Activated CD4-positive, alpha-beta T cell treated with anti-CD3 and anti-CD28 coated beads, Interleukin-2, amount 50 U/mL, for 24 hours (primary cell): ENCODE results near the gene CYP11A1.
A peak's percentile ranks its signal among the peaks of the same experiment; 100 is the strongest.

Experiments
- DNase-seq, 2 donors: peaks; one replicate each; pipeline ENCODE4 v3.0.0-alpha.2; 2020; ENCODE audit warnings: low read depth in 1 of 2, low spot score in 1 of 2

The CYP11A1 gene

DNA sequence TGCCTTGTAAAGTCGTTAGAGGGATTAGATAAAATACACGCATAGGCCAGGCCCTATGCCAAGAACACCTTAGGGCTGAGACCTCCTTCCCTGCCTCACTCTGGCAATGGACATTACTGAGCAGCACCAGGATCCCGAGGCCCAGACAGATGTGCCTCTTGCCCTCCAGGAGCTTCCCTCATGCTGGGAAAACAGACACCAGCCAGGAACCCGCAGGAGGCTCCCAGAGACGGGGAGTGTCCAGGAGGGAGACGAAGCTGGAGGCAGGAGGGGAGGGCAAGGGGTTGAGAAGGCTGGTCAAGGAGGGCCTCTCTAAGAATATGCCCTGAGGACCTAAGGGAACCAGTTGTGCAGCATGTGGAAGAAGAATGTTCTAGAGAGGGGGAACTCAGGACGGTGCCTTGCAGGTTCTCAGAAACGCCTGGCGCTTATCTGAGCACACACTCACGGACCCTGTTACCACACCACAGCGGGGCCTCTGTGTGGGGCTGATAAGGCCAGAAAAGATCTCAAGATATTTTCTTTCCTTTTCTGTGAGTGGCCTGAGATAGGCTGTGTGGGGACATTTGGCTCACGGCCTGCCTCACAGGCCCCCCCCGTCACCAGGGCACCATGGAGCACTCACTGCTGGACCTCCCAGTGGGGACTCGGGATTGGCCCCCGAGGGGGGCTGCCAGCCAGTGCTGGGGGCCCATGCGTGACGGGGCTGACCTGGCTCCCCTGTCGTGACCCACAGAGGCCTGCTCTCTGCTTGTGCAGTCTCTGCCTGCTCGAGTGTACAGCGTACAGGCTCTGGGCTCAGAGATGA is 22.0 kb upstream of the CYP11A1 start:
- no peak for DNase-seq

DNA sequence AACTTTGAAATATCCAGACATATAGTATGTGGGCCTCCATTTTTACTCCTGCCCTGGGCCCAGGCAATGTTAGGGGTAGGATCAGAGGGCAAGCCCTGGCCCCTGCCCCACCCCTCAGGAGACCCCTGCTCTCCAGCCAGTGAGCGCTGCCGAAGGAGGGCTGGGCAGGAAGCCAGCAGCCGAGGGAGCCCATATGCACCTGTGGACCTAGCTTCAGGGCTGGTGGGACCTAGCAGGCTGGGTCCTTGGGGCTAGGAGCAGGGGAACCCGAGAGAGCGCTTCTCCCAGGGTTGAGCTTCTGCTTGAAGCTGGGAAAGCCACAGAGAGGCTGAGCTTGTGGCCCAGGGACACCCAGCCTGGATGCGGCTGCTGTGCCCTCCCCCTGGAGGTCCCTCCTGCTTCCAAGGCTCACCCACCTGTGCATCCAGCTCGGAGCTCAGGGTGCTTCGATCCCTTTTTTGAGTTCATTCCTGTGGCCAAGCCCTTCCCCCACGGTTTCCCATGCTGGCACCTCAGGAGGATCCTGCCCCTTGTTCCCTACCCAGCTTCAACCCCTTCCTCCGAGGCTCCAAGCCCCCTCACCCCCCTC is 21.0 kb upstream of the CYP11A1 start:
- no peak for DNase-seq

DNA sequence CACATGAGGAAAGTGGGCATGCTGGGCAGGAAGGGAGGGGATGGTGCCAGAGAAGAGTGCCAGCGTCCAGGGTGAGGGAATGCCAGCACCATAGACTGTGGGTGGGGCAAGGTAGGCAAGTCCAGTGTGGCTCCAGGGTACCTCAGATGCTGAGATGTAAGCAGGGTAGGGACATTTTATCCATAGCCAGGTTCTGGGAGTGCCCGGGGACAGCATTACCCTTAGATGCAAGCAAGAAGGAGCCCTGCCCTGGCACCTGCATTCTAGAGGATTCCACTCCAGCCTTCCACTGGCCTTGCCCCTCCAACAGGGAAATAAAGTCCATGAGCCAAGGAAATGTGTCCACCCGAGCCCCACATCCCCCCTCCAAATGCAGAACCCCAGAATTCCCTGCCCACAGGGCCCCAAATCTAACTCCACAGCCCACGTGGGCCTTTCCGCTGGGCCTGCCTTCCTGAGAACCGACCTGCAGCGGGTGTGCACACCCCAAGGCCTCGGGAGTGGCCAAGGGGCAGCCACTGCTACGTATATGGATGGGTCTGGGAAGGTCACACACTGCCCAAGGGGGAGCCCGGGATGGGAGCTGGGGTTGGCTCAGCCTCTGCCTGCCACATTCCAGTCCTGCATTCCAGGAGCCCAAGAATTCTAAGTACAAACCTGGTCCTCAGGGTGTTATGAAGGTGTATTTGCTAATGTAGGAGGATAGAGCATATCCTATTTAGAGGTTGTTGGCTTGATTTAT is 20.3 kb upstream of the CYP11A1 start:
- DNase-seq, result no peak

DNA sequence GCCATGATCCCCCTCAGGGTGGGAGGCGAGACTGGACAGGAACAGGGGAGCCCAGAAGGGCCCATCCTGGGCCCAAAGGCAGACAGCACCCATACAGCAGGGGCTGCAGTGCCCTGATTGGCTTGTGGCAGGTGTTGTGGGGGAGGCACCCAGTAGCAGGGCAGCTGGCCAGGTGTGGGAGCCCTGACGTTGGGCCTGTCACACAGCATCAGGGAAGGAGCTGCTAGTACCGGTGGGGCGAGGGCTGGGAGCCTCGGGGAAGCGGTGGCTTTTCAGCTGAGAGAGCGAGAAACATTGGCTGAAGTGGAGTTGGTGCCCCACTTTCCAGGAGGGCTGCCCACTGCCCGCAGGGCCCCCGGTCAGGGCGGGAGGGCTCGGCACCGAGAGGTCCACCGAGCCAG is 19.7 kb upstream of the CYP11A1 start:
- DNase-seq, result no peak

DNA sequence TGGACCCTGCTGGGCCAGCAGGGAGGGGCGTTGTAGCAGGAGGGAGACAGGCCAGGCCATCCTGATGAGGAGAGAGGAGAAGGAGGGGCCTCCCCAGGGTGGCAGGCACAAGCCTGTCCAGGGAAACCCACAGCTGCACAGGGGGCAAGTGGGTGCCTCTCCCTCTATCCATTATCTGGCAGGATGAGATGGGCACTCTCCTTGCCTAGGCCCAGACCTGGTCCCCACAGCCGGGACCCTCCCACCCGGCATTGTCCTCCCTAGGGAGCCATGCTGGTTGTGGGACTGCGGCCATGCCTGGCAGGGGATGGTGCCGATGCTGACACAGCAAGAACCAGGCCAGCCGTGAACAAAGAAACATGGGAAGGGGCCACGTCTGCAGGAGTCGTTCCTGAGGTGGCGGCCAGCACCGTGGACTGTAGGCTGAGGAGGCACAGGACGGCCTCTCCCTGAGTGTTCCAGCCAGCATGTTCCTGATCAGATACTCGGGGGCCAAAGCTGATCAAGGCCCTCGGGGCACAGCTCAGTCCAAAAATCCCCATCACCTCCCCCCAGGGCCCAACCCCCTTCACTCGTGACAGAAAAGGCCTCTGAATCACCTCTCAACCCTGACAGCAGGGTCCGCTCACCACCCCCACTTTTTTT is 19.2 kb upstream of the CYP11A1 start:
- DNase-seq, result no peak

DNA sequence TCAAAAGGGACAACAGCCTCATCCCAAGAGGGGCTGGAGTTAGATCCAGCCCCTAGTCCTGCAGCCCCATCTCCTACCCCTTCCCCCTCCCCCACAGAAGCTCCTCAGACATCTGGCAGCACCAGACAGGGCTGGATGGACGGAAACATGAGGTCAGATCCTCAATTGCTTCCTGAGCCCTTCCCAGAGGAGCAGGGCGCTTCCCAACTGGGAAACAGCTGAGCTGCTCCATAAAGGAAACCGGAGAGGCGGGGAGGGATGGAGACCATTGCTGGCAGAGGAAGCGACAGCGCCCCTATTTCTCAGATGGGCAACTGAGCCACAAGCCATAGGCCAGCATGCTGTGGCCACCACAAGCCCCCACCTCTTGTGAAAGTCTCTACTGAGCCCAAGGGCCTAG is 18.3 kb upstream of the CYP11A1 start:
- no peak for DNase-seq

DNA sequence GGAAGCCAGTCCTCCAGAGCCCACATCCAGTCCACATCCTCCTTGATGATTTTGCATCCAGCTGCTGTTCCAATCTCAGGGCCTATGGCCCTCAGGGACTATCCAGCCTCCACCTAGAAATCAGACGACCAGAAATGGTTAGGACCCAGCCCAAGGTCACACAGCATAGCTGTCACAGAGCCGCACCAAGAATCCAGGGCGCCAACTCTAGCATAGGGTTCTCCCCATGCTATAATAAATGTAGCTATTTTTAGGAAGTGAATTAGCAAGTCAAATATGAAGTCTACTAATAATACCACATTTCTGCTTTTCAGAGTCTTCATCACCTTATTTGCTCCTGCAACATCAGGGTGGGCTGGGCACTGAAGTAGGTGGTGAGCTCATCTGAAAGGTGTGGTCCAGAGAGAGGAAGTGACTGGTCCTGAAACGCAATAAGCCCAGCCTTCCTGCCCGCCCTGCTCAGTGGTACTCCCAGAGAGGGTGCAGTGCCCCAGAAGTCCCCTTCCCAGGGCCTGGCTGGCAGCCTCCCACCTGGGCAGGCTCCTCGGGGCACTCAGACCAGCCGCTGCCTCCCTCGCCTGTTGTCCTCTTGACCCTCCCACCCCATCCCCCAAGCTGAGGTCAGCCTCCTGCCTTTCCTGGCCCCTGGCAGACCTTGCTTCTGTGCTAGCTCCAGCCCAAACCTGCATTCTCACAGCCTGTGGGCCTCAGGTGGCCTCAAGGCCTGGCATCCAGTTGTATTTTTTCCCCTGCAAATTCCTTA is 17.6 kb upstream of the CYP11A1 start:
- peak in 1 of 2 donors; percentile 66 for DNase-seq

DNA sequence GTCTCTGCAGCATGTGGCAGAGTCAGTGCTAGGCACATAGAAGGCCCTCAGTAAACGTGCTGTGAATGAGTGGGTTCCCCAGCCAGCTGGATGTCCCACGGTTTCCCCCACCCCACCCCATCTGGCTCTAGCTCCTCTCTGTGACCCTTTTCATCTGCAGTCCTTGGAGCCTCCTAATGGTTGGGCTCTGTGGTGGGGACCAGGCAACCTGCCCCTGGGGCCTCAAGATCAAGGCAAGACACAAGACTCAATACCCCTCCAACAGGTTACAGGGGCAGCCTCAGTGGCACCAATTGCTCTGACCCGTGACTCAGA is 17.1 kb upstream of the CYP11A1 start:
- DNase-seq, result no peak

DNA sequence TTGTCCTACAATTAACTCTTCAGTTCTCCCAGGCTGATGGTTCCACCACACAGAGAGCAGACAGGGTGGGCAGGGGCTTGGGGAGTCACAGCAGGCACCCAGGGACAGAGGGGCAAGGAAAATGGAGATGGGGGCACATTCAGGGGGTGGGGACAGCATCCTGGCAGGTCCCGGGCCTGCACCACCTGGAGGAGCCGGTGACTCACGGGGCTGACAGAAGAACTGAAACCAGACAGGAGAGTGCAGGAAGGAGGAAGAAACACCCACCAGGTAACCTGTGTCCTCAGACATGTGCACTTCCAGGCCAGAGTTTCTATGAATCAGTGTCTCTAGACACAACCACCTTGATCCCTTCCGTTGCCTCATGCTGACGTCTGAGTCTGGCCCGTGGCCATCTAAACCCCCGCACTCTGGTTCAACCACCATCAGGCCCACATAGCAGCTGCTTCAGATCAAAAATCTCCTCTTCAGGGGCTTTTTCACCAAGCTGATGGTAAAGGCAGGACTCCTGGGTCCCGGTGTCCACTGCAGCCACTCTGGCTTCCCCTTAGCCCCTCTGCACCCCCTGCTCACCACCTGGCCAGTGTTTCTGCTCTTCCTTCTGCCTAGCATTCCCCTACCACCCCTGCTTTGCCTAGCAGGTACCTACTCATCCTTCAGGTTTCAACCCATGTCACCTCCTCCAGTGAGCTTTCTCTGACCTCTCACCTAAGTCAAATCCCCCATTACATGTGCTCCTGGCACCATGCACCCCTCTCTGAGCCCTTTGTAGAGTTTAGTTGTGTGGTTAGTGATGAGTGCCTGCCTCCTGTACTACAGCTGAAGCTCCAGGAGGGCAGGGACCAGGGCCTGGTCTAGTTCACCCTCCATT is 16.5 kb upstream of the CYP11A1 start:
- DNase-seq, result peak in 1 of 2 donors; percentile 75

DNA sequence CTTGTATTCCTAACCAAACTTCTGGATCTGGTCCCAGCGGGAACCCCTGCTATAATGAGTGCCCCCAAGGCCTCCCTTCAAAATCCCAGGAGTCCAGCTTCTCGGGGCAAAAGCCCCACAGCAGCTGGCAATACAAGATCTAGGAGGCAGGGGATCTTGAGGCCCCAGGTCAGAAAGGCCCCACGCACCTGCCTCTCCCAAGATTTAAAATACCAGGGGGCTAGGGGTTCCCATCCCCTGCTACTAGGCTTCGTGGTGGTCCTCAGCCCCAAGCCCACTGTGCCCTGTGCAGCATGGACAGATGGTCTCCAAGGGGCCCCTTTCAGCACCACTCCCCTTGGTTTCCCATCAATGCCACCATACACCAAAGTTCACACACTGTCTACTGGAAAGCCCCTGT is 15.8 kb upstream of the CYP11A1 start:
- no peak for DNase-seq

DNA sequence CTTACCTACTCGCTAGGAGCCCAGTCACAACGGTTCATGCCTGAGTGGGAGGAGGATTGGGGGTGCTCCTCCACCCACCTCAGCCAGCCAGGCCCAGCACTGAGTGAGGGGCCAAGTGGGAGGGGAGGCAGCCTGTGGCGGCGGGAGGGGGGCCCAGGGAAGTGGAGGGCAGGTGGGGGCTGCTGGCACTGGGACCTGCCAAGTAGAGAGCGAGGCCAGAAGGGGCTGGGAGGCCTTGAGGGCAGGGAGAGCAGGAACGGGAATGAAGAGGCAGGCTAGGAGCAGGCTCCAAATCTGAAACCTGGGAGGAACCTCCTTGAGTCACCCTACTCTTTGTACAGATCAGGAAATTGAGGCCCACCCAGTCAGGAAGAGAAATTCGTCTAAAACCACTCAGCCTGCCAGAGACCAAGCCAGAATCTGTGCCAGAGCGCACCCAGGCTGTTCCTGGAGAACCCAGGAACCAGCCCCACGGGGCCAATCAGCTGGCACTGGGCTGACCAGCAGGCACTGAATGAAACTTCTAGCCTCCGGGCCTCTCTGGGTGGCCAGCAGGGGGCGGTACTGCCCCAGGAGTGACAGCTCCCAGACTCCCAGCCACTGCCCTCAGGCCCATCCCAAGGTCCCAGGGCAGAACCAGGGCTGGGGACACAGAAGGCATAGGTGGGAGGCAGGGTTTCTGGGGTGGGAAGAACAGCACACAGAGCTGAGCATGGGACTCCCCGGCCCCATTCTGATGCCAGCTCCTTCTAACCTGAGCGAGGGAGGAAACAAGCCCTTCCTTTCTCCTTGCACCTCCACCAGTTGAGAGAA is 14.8 kb upstream of the CYP11A1 start:
- peak; percentile 60 to 63 for DNase-seq

DNA sequence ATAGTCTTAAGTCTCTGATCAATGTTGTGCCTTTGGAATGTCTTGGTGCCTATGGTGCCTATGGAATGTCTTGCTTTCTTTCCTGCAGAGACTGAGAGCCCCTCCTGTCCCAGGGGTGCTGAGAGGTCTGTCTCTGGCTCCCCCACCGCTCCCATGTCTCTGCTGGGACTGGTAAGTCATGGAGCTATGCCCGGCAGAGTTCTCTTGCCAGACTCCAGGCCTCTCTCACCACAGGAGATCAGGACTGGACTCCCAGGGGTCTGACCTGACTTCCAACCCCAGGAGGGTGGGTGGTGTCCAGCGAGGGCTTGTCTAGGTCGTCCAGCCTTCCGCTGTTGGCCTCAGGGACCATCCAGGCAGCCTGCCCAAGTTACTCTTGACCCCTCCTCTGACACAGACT is 14.0 kb upstream of the CYP11A1 start:
- DNase-seq, result no peak

DNA sequence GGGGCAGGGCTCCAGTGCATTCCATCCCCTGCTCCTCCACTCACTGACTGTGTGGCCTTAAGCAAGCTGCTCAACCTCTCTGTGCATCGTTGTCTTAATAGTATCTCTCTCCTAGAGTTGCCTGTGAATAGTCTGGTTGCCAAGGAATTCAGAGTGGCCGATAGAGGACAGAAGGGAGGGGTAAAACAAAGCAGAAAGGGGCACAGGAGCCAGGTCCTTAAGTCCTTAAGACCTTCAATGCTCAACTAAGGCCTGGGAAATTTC is 13.7 kb upstream of the CYP11A1 start:
- DNase-seq, result no peak

DNA sequence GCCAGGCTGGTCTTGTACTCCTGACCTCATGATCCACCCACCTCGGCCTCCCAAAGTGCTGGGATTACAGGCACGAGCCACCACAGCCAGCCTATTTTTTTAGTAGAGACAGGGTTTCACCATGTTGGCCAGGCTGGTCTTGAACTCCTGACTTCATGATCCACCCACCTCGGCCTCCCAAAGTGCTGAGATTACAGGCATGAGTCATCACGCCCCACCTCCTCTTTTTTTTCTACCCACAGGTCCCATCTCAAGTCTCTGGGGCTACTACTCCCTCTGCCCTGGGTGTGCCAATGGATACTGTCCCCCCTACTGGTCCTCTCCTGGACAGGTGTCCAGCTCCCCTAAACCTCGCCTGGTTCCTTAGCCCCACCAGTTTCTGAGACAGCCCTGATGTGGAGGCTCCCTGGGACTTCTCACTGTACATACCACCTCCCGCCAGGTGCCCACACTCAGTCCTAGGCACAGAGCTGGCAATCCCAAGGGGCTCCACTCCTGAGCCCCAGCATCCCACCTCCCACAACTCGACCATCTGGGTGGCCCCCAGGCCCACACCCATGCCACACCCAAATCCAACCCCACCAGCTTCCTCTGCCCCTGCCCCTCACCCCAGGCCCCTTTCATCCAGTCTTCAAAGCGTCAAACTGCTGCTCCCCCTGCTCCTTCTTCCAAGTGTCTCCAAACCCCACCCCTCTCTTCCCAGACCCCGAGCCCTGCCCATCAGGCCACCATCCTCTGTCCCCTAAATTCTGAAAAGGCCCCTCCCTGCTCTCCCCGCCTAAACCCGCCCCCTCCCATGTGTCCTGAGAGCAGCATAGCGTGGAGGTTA is 13.1 kb upstream of the CYP11A1 start:
- no peak for DNase-seq

DNA sequence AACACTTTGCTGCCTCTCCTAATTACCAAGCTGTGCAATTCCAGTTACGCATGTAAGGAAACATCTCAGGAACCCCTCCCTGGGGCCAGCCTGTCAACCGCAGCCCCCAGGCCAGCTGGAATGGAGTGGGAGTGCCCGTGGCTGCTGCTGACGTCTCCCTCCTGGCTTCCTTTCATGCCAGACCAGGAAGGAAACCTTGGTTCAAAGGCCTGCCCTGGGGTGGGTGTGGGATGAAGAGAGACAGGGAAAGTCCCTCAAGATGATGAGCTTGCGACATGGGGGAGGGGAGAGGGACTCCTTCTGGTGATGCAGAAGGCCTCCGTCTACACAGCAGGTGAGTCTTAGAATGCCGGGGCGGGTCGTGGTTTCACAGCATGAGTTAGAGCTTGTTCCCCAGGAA is 11.4 kb upstream of the CYP11A1 start:
- DNase-seq, result peak in 1 of 2 donors; percentile 80

DNA sequence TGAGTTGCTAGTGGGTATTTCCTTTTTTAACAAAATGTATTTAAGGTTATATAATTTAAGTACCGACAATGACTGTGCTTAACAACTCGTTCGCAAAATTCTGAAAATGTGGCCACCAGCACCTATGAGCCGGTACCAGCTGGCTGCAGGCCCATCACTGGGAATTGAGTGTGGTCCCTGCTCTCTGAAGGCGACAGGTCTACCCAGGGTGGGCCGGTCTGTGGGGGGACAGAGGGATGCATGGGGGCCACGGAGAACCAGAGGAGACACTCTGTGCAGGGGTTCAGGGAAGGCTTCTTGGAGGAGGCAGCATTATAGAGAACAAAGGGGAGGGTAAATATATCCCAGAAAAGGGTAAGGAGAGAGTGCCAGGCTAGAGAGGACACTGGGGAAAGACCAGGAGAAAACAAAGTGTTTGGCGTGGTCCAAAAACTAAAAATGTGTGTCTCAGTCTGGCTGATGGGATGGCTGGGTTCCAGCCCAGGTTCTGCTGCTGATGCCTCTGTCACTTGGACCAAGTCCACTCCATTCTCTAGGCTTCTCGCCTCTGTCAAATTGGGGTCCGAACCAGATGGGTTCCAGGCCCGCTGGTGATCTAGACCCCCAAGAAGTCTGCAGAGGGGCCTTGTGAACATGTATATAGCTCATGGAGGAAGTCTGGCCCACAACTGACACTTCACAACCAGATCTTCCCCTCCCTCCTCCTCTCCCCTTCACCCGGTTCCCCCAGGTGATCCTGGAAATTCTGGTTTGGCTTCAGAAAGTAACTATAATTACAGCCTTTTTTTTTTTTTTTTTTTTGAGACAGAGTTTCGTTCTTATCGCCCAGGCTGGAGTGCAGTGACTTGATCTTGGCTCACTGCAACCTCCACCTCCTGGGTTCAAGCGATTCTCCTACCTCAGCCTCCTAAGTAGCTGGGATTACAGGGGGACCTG is 10.7 kb upstream of the CYP11A1 start:
- DNase-seq, result no peak

DNA sequence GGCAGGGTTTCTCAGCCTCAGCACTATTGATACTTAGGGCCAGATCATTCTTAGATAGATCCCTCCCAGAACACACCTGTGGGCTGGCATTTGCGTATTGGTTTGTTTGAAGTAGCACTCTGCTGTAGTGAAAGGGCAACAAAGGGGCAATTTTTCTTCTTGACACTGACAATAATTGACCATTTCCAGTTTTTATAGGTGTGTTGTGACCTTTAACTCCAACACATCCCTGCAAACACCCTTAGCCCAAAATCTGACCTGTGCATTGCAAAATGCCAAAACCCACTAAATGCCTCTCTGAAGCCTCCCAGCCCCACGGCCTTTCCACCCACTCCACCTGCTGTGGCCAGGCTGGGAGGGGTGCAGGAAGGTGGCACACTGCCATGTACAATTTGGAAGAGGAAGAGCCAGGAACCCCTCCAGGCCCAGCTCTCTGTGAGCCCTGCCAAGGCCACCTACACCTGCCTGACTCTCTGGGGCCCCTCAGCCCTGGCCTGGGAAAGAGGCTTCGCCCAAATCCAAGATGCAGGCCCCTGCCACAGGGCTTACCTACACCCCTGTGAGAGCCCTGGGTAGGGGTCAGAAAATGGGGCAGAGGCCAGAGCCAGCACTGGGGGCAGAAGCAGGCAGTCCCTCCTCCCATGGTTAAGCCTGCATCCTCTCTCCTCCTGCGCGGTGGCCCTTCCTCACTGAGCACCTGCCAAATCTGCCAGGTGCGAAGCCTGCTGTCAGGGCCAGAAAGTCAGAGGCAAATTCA is 9.6 kb upstream of the CYP11A1 start:
- DNase-seq, result no peak
